Measurements from ENCODE around the gene CDC42EP3.

GRCh38 chr2:37601569-37601968, 69.9 kb downstream of the CDC42EP3 start:
- TF ChIP-seq CTCF (IDR thresholded peaks at IDR 0.05) (no peak), POLR2A (IDR thresholded peaks at IDR 0.05) (no peak)

Data from testis (tissue), 2 donors.